Measurements from ENCODE around the gene CITED1.

CITED1 gene

DNA sequence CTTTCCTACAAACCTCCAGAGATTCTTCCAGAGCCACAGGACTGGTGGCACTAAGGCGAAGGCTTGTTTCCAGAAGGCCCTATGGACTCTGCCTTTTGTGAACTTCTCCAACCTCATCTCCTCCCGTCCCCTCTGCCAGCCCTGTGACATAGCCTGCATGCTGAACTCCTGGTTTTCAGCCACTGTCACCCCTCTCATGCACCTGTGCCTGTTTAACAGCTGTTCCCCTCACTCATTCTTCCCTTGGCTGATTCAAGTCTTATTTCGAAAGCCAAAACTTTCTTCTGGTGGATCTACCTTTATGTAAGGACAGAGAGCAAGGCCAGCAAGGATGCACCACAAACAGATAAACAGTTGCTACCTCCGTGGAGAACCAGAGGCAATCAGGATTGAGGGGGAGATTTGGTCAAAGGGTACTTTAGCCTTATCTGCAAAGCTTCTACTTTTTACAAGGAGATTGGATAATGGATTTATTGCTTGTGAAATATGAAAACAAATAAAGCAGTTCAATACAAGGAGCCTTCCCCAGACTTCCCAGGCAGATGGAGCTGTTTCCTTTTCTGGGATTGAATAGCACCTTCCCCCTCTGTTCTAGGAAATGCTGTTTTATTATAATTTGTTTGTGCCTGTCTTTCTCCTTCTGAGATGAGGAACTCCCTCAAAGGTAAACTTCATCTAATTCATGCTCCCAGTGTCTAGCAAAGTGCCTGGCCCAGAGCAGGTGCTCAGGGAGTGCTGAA lies 5.7 kb downstream of the CITED1 start:
- H3K27me3 ChIP-seq (ENCODE audit: insufficient read depth, insufficient read length), result peaks cover 46% of the 10 kb centered on the region
- TF ChIP-seq ZNF274 (IDR thresholded peaks at IDR 0.05; ENCODE audit: low read depth, low read length) (no peak), SUZ12 (IDR thresholded peaks at IDR 0.05; ENCODE audit: extremely low read depth, insufficient read depth, insufficient read length) (no peak), YY1 (IDR thresholded peaks at IDR 0.05; ENCODE audit: insufficient read depth, insufficient read length) (no peak)
- no peaks in the 10 kb centered on the region; the same call in 1 of the 2 replicates for H3K9me3 ChIP-seq (ENCODE audit: insufficient read depth, low read length)
- H3K4me1 ChIP-seq (ENCODE audit: insufficient read depth, insufficient read length), result peaks cover 2% of the 10 kb centered on the region
- no peak overlapping the region for H3K9ac ChIP-seq (ENCODE audit: insufficient read length, low read depth)
- DNase-seq (ENCODE audit: low read depth, low spot score), result no peak
- no peak overlapping the region for H3K4me3 ChIP-seq (ENCODE audit: insufficient read length, low read depth)
- no peaks in the 10 kb centered on the region for H3K36me3 ChIP-seq (ENCODE audit: insufficient read depth, insufficient read length, low read length)

DNA sequence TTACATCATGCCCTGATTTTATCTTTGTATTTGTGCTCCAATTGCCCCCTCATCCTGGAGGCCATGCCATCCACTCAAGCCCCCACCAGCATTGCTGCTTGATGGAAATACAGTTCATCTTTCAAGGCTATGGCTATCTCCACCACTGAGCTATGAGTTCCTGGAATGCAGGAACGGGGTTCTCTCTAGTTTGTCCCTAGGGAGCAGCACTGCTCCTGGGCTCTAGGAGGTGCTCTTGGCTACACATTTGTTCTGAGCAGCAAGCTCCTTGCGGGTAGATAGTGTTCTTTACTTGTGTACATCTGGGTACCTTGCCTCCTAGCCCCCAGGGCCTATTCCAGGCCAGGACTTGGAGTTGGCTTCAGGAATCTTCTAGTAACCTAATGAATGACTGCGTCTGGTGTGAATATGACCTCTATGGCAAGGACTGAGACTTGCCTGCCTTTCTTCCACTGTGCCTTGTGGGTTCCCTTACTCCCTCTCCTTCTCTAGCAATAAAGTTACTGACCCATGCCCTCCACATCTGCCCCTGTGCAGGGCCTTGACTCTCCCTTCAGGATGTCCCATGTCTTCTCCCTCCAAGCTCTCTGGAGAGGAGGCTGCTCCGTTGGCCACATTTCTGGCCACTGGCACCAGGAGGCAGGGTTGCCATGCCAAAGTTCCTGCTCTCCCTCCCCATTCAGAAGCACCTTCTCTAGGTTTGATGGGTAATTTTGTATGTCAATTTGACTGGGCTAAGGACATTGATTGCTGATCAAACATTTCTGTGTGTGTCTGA lies 7.6 kb downstream of the CITED1 start:
- H3K9ac ChIP-seq (ENCODE audit: insufficient read length, low read depth), result no peak overlapping the region
- DNase-seq (ENCODE audit: low read depth, low spot score), result no peak
- no peak overlapping the region for H3K4me3 ChIP-seq (ENCODE audit: insufficient read length, low read depth)
- no peaks in the 10 kb centered on the region; the same call in 1 of the 2 replicates for H3K9me3 ChIP-seq (ENCODE audit: insufficient read depth, low read length)
- no peaks in the 10 kb centered on the region for H3K36me3 ChIP-seq (ENCODE audit: insufficient read depth, insufficient read length, low read length)
- peaks cover 2% of the 10 kb centered on the region for H3K4me1 ChIP-seq (ENCODE audit: insufficient read depth, insufficient read length)
- peaks cover 27% of the 10 kb centered on the region for H3K27me3 ChIP-seq (ENCODE audit: insufficient read depth, insufficient read length)
- no peak for TF ChIP-seq SUZ12 (IDR thresholded peaks at IDR 0.05; ENCODE audit: extremely low read depth, insufficient read depth, insufficient read length)
- TF ChIP-seq ZNF274 (IDR thresholded peaks at IDR 0.05; ENCODE audit: low read depth, low read length), result no peak
- no peak for TF ChIP-seq YY1 (IDR thresholded peaks at IDR 0.05; ENCODE audit: insufficient read depth, insufficient read length)

DNA sequence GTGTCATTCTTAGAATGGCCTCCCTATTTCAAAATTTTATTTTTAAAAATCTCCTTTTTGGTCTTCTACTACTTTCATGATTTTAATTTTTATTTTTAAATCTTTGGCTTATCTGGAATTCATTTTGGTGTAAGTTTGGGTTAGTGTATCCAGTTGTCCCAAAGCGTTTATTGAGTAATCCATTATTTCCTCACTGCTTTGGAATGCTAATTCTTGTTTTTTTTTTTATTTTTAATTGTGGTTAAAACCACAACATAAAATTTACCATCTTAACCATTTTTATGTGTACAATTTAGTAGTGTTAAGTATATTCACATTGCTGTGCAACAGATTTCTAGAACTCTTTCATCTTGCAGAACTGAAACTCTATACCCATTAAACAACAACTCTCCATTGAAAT lies 8.7 kb downstream of the CITED1 start:
- TF ChIP-seq ZNF274 (IDR thresholded peaks at IDR 0.05; ENCODE audit: low read depth, low read length) (no peak), YY1 (IDR thresholded peaks at IDR 0.05; ENCODE audit: insufficient read depth, insufficient read length) (no peak), SUZ12 (IDR thresholded peaks at IDR 0.05; ENCODE audit: extremely low read depth, insufficient read depth, insufficient read length) (no peak)
- Histone ChIP-seq H3K4me1 (ENCODE audit: insufficient read depth, insufficient read length) (peaks cover 2% of the 10 kb centered on the region), H3K9ac (ENCODE audit: insufficient read length, low read depth) (no peak overlapping the region), H3K4me3 (ENCODE audit: insufficient read length, low read depth) (no peak overlapping the region), H3K27me3 (ENCODE audit: insufficient read depth, insufficient read length) (peaks cover 15% of the 10 kb centered on the region), H3K9me3 (ENCODE audit: insufficient read depth, low read length) (no peaks in the 10 kb centered on the region; the same call in 1 of the 2 replicates), H3K36me3 (ENCODE audit: insufficient read depth, insufficient read length, low read length) (no peaks in the 10 kb centered on the region)
- no peak for DNase-seq (ENCODE audit: low read depth, low spot score)

DNA sequence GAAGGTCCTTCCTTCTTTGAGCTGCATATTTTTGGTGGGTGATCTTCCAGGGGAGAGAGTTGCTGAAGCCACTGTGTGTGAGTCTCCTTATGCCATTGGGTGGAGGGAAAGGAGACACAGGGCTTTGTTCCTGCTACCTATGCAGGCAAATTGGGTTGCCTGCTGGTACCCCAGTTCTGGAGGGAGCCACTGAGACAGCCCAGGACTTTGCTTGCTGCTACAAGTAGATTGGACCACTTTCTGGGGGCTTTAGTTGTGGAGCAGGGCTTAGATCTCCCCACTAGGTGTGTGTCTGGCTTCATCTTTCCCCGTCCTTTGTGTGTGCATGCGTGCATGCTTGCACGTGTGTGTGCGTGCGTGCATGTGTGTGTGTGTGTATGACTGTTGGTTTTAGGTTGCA lies 10.0 kb downstream of the CITED1 start:
- peaks cover 3% of the 10 kb centered on the region for H3K27me3 ChIP-seq (ENCODE audit: insufficient read depth, insufficient read length)
- H3K4me1 ChIP-seq (ENCODE audit: insufficient read depth, insufficient read length), result peaks cover 2% of the 10 kb centered on the region
- no peaks in the 10 kb centered on the region; the same call in 1 of the 2 replicates for H3K9me3 ChIP-seq (ENCODE audit: insufficient read depth, low read length)
- DNase-seq (ENCODE audit: low read depth, low spot score), result no peak
- H3K9ac ChIP-seq (ENCODE audit: insufficient read length, low read depth), result no peak overlapping the region
- no peak overlapping the region for H3K4me3 ChIP-seq (ENCODE audit: insufficient read length, low read depth)
- TF ChIP-seq ZNF274 (IDR thresholded peaks at IDR 0.05; ENCODE audit: low read depth, low read length) (no peak), YY1 (IDR thresholded peaks at IDR 0.05; ENCODE audit: insufficient read depth, insufficient read length) (no peak), SUZ12 (IDR thresholded peaks at IDR 0.05; ENCODE audit: extremely low read depth, insufficient read depth, insufficient read length) (no peak)
- no peaks in the 10 kb centered on the region for H3K36me3 ChIP-seq (ENCODE audit: insufficient read depth, insufficient read length, low read length)

DNA sequence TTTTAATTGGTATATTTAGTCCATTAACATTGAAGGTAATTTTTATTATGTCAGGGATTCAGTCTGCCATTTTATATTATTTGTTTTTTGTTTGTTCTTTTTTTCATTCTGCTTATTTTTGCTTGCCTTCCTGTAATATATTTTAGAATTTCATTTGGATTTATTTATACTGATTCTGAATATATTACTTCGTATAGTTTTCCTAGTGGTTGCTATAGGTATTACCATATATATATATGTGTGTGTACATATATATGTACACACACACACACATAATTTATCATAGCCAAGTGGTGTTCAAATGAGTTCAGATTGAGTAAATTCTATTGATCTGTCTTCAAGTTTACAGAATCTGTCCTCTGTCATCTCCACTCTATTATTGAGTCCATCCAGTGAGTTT lies 11.2 kb downstream of the CITED1 start:
- TF ChIP-seq YY1 (IDR thresholded peaks at IDR 0.05; ENCODE audit: insufficient read depth, insufficient read length) (no peak), SUZ12 (IDR thresholded peaks at IDR 0.05; ENCODE audit: extremely low read depth, insufficient read depth, insufficient read length) (no peak), ZNF274 (IDR thresholded peaks at IDR 0.05; ENCODE audit: low read depth, low read length) (no peak)

DNA sequence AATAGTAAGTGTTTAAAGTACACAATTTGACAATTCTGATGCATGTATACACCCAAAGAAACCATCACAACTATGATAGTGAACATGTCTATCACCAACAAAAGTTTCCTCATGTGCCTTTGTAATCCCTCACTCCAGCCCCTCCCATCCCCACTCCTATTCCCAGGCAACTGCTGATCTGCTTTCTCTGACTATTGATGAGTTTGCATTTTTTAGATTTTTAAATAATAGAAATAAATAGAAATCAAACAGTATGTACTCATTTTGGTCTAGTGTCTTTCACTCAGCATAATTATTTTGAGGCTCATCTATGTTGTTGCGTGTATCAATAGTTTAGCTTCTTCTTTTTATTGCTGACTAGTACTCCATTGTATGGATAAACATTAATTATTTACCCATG lies 23.4 kb downstream of the CITED1 start:
- H3K27me3 ChIP-seq (ENCODE audit: insufficient read depth, insufficient read length), result peaks cover 7% of the 10 kb centered on the region
- H3K9me3 ChIP-seq (ENCODE audit: insufficient read depth, low read length), result no peaks in the 10 kb centered on the region
- H3K4me3 ChIP-seq (ENCODE audit: insufficient read length, low read depth), result no peak overlapping the region
- H3K4me1 ChIP-seq (ENCODE audit: insufficient read depth, insufficient read length), result no peaks in the 10 kb centered on the region
- DNase-seq (ENCODE audit: low read depth, low spot score), result no peak
- no peaks in the 10 kb centered on the region for H3K36me3 ChIP-seq (ENCODE audit: insufficient read depth, insufficient read length, low read length)
- no peak overlapping the region for H3K9ac ChIP-seq (ENCODE audit: insufficient read length, low read depth)
- TF ChIP-seq ZNF274 (IDR thresholded peaks at IDR 0.05; ENCODE audit: low read depth, low read length) (no peak), YY1 (IDR thresholded peaks at IDR 0.05; ENCODE audit: insufficient read depth, insufficient read length) (no peak), SUZ12 (IDR thresholded peaks at IDR 0.05; ENCODE audit: extremely low read depth, insufficient read depth, insufficient read length) (no peak)

More for the DNA sequence above, 11.2 kb downstream of the CITED1 start:
- Histone ChIP-seq H3K27me3 (ENCODE audit: insufficient read depth, insufficient read length) (no peaks in the 10 kb centered on the region), H3K9ac (ENCODE audit: insufficient read length, low read depth) (no peak overlapping the region), H3K4me3 (ENCODE audit: insufficient read length, low read depth) (no peak overlapping the region), H3K4me1 (ENCODE audit: insufficient read depth, insufficient read length) (peaks cover 2% of the 10 kb centered on the region), H3K9me3 (ENCODE audit: insufficient read depth, low read length) (no peaks in the 10 kb centered on the region; the same call in 1 of the 2 replicates), H3K36me3 (ENCODE audit: insufficient read depth, insufficient read length, low read length) (no peaks in the 10 kb centered on the region)
- no peak for DNase-seq (ENCODE audit: low read depth, low spot score)

DNA sequence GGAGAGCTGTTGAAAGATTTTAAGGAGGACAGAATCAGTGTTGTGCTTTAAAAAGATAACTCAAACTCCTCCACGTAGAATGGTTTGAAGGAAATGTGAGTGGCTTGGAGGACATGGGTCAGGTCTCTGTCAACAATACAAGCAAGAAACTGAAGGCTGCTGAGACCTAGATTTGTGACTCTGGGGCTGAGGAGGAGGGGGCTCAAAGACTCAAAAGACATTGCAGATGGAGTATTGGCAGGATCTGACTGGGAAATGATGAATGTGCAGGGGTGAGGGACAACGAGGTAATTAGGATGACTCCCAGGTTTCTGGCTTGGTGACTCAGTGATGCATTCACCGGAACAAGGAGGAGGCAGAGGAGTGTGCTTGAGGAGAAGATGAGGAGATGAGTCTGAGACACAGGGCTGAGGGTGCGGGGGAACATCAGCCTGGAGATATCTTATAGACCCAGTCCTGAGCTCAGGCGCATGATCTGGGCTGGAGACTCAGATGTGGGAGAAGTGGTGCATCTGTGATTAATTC lies 25.3 kb downstream of the CITED1 start:
- H3K36me3 ChIP-seq (ENCODE audit: insufficient read depth, insufficient read length, low read length), result peaks cover 12% of the 10 kb centered on the region
- no peaks in the 10 kb centered on the region for H3K4me1 ChIP-seq (ENCODE audit: insufficient read depth, insufficient read length)
- no peak overlapping the region for H3K4me3 ChIP-seq (ENCODE audit: insufficient read length, low read depth)
- H3K27me3 ChIP-seq (ENCODE audit: insufficient read depth, insufficient read length), result peaks cover 7% of the 10 kb centered on the region
- TF ChIP-seq YY1 (IDR thresholded peaks at IDR 0.05; ENCODE audit: insufficient read depth, insufficient read length) (no peak), SUZ12 (IDR thresholded peaks at IDR 0.05; ENCODE audit: extremely low read depth, insufficient read depth, insufficient read length) (no peak), ZNF274 (IDR thresholded peaks at IDR 0.05; ENCODE audit: low read depth, low read length) (no peak)
- DNase-seq (ENCODE audit: low read depth, low spot score), result no peak
- H3K9ac ChIP-seq (ENCODE audit: insufficient read length, low read depth), result no peak overlapping the region
- no peaks in the 10 kb centered on the region for H3K9me3 ChIP-seq (ENCODE audit: insufficient read depth, low read length)
